NK-92 treated with Interleukin-12 subunit alpha and Interleukin-12 subunit beta, amount 100 ng/mL, for 24 hours (cell line): Measurements from ENCODE around the gene ADK.
A peak's percentile ranks its signal among the peaks of the same experiment; 100 is the strongest.
"Not testable (repeated sequence)": the region's sequence is repeated elsewhere in the genome, so short reads cannot be mapped to it uniquely, and the experiment has no call there.

Source experiments
- DNase-seq: peaks from one replicate; lab custom pipeline; 2025; lab: John Stamatoyannopoulos, UW

The ADK gene

GRCh38 chr10:74145133-74145532, 5.9 kb upstream of the ADK start:
- DNase-seq, result no peak

- not testable (repeated sequence) for DNase-seq
These were observed 4.0 kb upstream of the ADK start for GRCh38 chr10:74146980-74147379.

- DNase-seq, result peak; percentile 64
These were observed 624 bp upstream of the ADK start, which contains the start of gene AP3M1 for GRCh38 chr10:74150204-74150989. TSS of gene AP3M1 (minus strand) at chr10:74150828. CDS start at chr10:74138379, 12,449 bp downstream.

- DNase-seq, result no peak
These were observed 1.1 kb downstream of the ADK start for GRCh38 chr10:74151879-74152722.

- DNase-seq, result no peak
These were observed 2.1 kb downstream of the ADK start for GRCh38 chr10:74153123-74153522.

GRCh38 chr10:74153676-74154075, 2.7 kb downstream of the ADK start:
- DNase-seq, result no peak

GRCh38 chr10:74156919-74157289, 5.9 kb downstream of the ADK start:
- no peak for DNase-seq

GRCh38 chr10:74160013-74160412, 9.0 kb downstream of the ADK start:
- DNase-seq, result no peak

- no peak for DNase-seq
These were observed 12.5 kb downstream of the ADK start for GRCh38 chr10:74163319-74164068.

GRCh38 chr10:74164716-74165529, 13.9 kb downstream of the ADK start:
- no peak for DNase-seq

- no peak for DNase-seq
These were observed 14.5 kb downstream of the ADK start for GRCh38 chr10:74165530-74165901.

- DNase-seq, result no peak
These were observed 16.4 kb downstream of the ADK start for GRCh38 chr10:74167443-74167842.

GRCh38 chr10:74171625-74172024, 20.6 kb downstream of the ADK start:
- no peak for DNase-seq

GRCh38 chr10:74174521-74174920, 23.5 kb downstream of the ADK start:
- no peak for DNase-seq

GRCh38 chr10:74175510-74176379, 24.7 kb downstream of the ADK start:
- no peak for DNase-seq

GRCh38 chr10:74176380-74177139, 25.5 kb downstream of the ADK start:
- peak; percentile 95 for DNase-seq

- peak; percentile 37 for DNase-seq
These were observed 26.2 kb downstream of the ADK start for GRCh38 chr10:74177140-74177677.

GRCh38 chr10:74178042-74178791, 27.2 kb downstream of the ADK start:
- no peak for DNase-seq
